GM12878 (cell line): ENCODE measurements around the gene EPAS1. TPM values are rescaled to one million over a fixed set of nuclear protein-coding genes. Genes with fewer than 3 reads are reported as not detected.

Source experiments
- ATAC-seq: fragments of 200-7000 bp; cut with Tn5 transposase; 3 replicates; pipeline ENCODE4 v1.9.1; 2020; ENCODE audit warnings: mild to moderate bottlenecking, moderate library complexity
- BruUV-seq: library from RNA; stranded (reverse); fragments of 400-500 nt; replicated peaks from 2 replicates; lab custom pipeline; 2021; lab: Mats Ljungman, UMichigan
- CTCF ChIA-PET: fragments of 300-600 bp; sonication (Branson Sonifier 250); formaldehyde crosslinking; extraction: SDS; loops from one replicate; lab custom pipeline; 2021; ENCODE audit warnings: inconsistent platforms; lab: Yijun Ruan, JAX
- POLR2A ChIA-PET: fragments of 350-600 bp; formaldehyde crosslinking; extraction: SDS; loops from one replicate; lab custom pipeline; 2021; ENCODE audit warnings: inconsistent platforms; lab: Charles Lee
- RAD21 ChIA-PET: fragments of 300-600 bp; sonication (Branson Sonifier 250); formaldehyde crosslinking; loops from one replicate; lab custom pipeline; 2023; ENCODE audit warnings: antibody characterized with exemption; ENCODE audit not compliant: unreplicated experiment; lab: Charles Lee
- SMC1A ChIA-PET: fragments of 300-600 bp; sonication (Branson Sonifier 250); formaldehyde crosslinking; loops from one replicate; lab custom pipeline; 2023; ENCODE audit not compliant: unreplicated experiment, uncharacterized antibody; lab: Charles Lee
- DNase-seq: peaks from one replicate; pipeline ENCODE4 v3.0.0-alpha.2; 2011; ENCODE audit warnings: low read depth, low spot score
- FAIRE-seq: peaks from 3 replicates; lab custom pipeline; 2011; peaks lifted over from hg19 to GRCh38; lab: Jason Lieb, UNC
- H2AFZ ChIP-seq: 2 replicates; pipeline ENCODE4 v1.6.0; 2011; ENCODE audit warnings: low read depth, low read length, control low read depth; ENCODE audit not compliant: control insufficient read depth
- H3K27ac ChIP-seq: 2 replicates; pipeline ENCODE4 v1.5.1; 2011; ENCODE audit warnings: control low read depth; ENCODE audit not compliant: control insufficient read depth, insufficient read depth
- H3K27me3 ChIP-seq, 2 experiments: replicated peaks in 1 of 2; 2 replicates each; pipeline versions ENCODE4 v1.6.0 to v1.6.1; 2011; ENCODE audit warnings: low read length in 1 of 2; ENCODE audit not compliant: control insufficient read depth in 2 of 2, insufficient read depth in 2 of 2
- H3K36me3 ChIP-seq, 2 experiments: 2 replicates each; pipeline ENCODE4 v1.5.1; 2011; ENCODE audit warnings: low read length in 1 of 2; ENCODE audit not compliant: control insufficient read depth in 2 of 2, insufficient read depth in 2 of 2
- H3K4me1 ChIP-seq: 2 replicates; pipeline ENCODE4 v1.6.1; 2011; ENCODE audit warnings: mild to moderate bottlenecking, low read length, moderate library complexity, mixed read lengths; ENCODE audit not compliant: control insufficient read depth, insufficient read depth
- H3K4me2 ChIP-seq: 2 replicates; pipeline ENCODE4 v1.6.0; 2011; ENCODE audit warnings: control low read depth; ENCODE audit not compliant: control insufficient read depth, insufficient read depth
- H3K4me3 ChIP-seq: fragments of 200-600 bp; sonication (generic); 2 replicates; pipeline ENCODE4 v1.5.1; 2016
- H3K79me2 ChIP-seq: 2 replicates; pipeline ENCODE4 v1.6.0; 2011; ENCODE audit warnings: low read length; ENCODE audit not compliant: control insufficient read depth, insufficient read depth
- H3K9ac ChIP-seq: 2 replicates; pipeline ENCODE4 v1.8.0; 2011; ENCODE audit warnings: low read length, control low read depth, mixed read lengths; ENCODE audit not compliant: control insufficient read depth, insufficient read depth
- H3K9me3 ChIP-seq: replicated peaks from 3 replicates; pipeline ENCODE4 v1.5.1; 2011; ENCODE audit warnings: mild to moderate bottlenecking, low read length; ENCODE audit not compliant: control insufficient read depth, insufficient read depth
- H4K20me1 ChIP-seq: 2 replicates; pipeline ENCODE4 v1.6.0; 2011; ENCODE audit not compliant: control insufficient read depth, insufficient read depth
- DPF2 ChIP-seq: fragments of 450-650 bp; IDR thresholded peaks from 2 replicates; pipeline ENCODE4 v1.6.1; 2017; ENCODE audit warnings: mild to moderate bottlenecking
- ESRRA ChIP-seq: IDR thresholded peaks from 2 replicates; pipeline ENCODE4 v1.6.1; 2012; ENCODE audit warnings: mild to moderate bottlenecking, low read length, improper control_type of control experiment
- ETV6 ChIP-seq, 2 experiments: fragments of 450-650 bp in 1 of 2; IDR thresholded peaks in 1 of 2; conservative IDR thresholded peaks in 1 of 2; 2 replicates each; pipeline ENCODE4 v1.6.1; 2014; ENCODE audit warnings: antibody characterized with exemption in 1 of 2, borderline replicate concordance in 1 of 2, low read depth in 1 of 2, mild to moderate bottlenecking in 1 of 2, moderate library complexity in 1 of 2
- FOXM1 ChIP-seq: IDR thresholded peaks from 2 replicates; pipeline ENCODE4 v1.6.1; 2012; ENCODE audit warnings: low read depth, mild to moderate bottlenecking, inconsistent platforms, low read length, moderate library complexity
- GABPA ChIP-seq: IDR thresholded peaks from 2 replicates; pipeline ENCODE4 v1.6.1; 2014; ENCODE audit warnings: antibody characterized with exemption, low read depth, mild to moderate bottlenecking, inconsistent platforms
- JUND ChIP-seq: IDR thresholded peaks from 2 replicates; pipeline ENCODE4 v1.6.1; 2012; ENCODE audit warnings: low read depth, mild to moderate bottlenecking, low read length, improper control_type of control experiment, moderate library complexity
- MTA3 ChIP-seq: IDR thresholded peaks from 2 replicates; pipeline ENCODE4 v1.6.1; 2012; ENCODE audit warnings: low read length, inconsistent platforms, borderline replicate concordance
- NBN ChIP-seq: fragments of 450-650 bp; IDR thresholded peaks from 2 replicates; pipeline ENCODE4 v1.6.1; 2016
- RELB ChIP-seq: fragments of 450-650 bp; IDR thresholded peaks from 2 replicates; pipeline ENCODE4 v1.6.1; 2017; ENCODE audit warnings: low read depth, mild to moderate bottlenecking, moderate library complexity
- SKIL ChIP-seq: fragments of 450-650 bp; IDR thresholded peaks from 2 replicates; pipeline ENCODE4 v1.6.1; 2017; ENCODE audit warnings: mild to moderate bottlenecking, low read depth, inconsistent platforms; ENCODE audit not compliant: poor library complexity, severe bottlenecking
- SMC3 ChIP-seq: IDR thresholded peaks from 2 replicates; pipeline ENCODE4 v1.6.1; 2011; ENCODE audit warnings: low read length, improper control_type of control experiment, borderline replicate concordance
- ZNF24 ChIP-seq: fragments of 450-650 bp; IDR thresholded peaks from 2 replicates; pipeline ENCODE4 v1.6.1; 2017; ENCODE audit warnings: antibody characterized with exemption, mild to moderate bottlenecking
- WGBS: methylation state at CpG from one replicate; pipeline ENCODE4 v1.1.6; 2016; ENCODE audit warnings: low lambda C conversion rate; ENCODE audit not compliant: insufficient replicate concordance, insufficient coverage; ENCODE audit errors: missing lambda C conversion rate; 5-methylcytosine and 5-hydroxymethylcytosine counted together
- in situ Hi-C: fragments of 300-500 bp; cut with MboI; formaldehyde crosslinking; loops from 9 replicates; pipeline ENCODE4 v1.14.3; 2018; ENCODE audit warnings: mixed read lengths
- intact Hi-C: fragments of 100-400 bp; cut with micrococcal nuclease; formaldehyde crosslinking; loops from one replicate; pipeline ENCODE4 v1.14.2; 2022; ENCODE audit not compliant: unreplicated experiment
- polyA plus RNA-seq, 11 experiments: library from polyadenylated mRNA; depleted of rRNA in 4 of 11; unstranded in 6 of 11; stranded (reverse) in 5 of 11; fragments of >200 nt; fragmentation: Nextera tagmentation in 4 of 11; fragmentation: Illumina TruSeq in 1 of 11; extraction: Ambion mirVana in 4 of 11; extraction: Trizol in 1 of 11; gene quantifications; 1 replicate in 1 of 11; 2 replicates in 10 of 11; pipeline versions ENCODE4 v1.2.1 to v1.2.3, GENCODE V29; 2011 to 2016; ENCODE audit warnings: inconsistent platforms in 2 of 11, missing spikeins in 2 of 11, low read depth in 1 of 11
- total RNA-seq, 4 experiments: library from RNA; depleted of rRNA in 3 of 4; stranded (reverse); fragments of >200 nt in 3 of 4; fragmentation: Illumina TruSeq in 1 of 4; extraction: Trizol in 1 of 4; gene quantifications; 2 replicates each; pipeline versions ENCODE4 v1.2.1 to v1.2.3, GENCODE V29; 2013 to 2021

The EPAS1 gene
- total and polyA plus RNA-seq, 10 of the 15 experiments (the other 5 are each of a cell fraction or from before 2014, with no cell fraction given) = 0.11 to 22.0 (median 1.3) TPM; not detected in 1

DNA sequence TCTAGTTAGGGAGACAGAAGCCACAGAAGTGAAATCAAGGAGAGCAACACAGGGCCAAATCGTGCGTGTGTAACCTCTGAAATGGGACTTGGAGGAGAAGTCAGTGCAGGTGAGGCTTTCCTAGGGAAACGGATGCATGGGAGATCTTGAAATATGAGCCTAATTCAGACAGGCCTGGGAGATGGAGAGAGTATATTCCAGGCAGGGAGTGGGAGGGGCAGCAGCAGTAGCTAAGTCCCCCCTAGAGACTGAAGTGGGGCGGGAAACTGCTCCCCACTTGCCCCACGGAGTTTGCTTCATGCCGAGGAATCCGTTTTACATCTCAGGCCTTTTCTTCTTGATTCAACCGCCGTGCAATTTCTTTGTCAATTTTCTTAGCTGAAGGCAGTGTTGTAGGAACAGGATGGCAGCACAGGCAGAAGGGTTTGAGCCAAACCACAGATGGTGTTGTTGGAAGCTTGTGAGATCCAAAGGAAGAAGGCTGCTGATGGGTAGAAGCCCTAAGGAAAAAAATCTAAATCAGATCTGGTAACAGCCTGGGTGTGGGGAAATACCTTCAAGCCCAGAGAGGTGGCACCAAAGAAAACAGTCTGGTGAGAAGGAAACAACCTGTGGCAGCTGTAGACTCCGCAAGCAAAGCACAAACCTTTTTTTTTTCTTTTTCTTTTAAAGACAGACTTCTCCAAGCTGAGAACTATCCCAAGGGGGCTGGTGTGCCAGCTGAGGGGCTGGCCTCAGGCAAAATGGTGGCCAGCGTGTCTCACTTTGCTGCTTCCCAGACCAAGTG, 40.2 kb downstream of the EPAS1 start:
- Histone ChIP-seq H2AFZ (no peak overlapping the region), H3K36me3 (no peaks in the 10 kb centered on the region), H4K20me1 (no peaks in the 10 kb centered on the region), H3K4me2 (no peak overlapping the region), H3K9me3 (no peaks in the 10 kb centered on the region), H3K4me1 (no peaks in the 10 kb centered on the region), H3K9ac (no peak overlapping the region), H3K27me3 (peaks cover 0 to 4% of the 10 kb centered on the region in 2 experiments; a peak in 2 of 4 replicates), H3K79me2 (no peaks in the 10 kb centered on the region), H3K4me3 (no peak overlapping the region), H3K27ac (no peak overlapping the region)
- RAD21 ChIA-PET = interaction anchor here (1.7 kb wide), 1 partner anchor 19 kb away, joined by 6 read pairs; no protein-coding TSS in a partner anchor
- no TSS peak for BruUV-seq
- POLR2A ChIA-PET = no interaction called here
- WGBS = 42% methylated on average over 11 of the region's 11 CpGs
- DNase-seq (no peak), FAIRE-seq (no peak), ATAC-seq (no peak)
- CTCF ChIA-PET = interaction anchor here (1.2 to 2.6 kb wide), 4 partner anchors 10 to 274 kb away, joined by 3 to 9 read pairs (median 4); no protein-coding TSS in a partner anchor
- intact Hi-C loops (no loop called here), in situ Hi-C loops (no loop called here)
- SMC1A ChIA-PET = interaction anchor here (0.6 to 2.1 kb wide), 4 partner anchors 10 to 292 kb away, joined by 3 to 12 read pairs (median 4); no protein-coding TSS in a partner anchor
- TF ChIP-seq ETV6 (conservative IDR thresholded peaks at IDR 0.05 in 1 of 2, IDR thresholded peaks at IDR 0.05 in 1 of 2; ENCODE audit: borderline replicate concordance in 1 of 2, low read depth in 1 of 2) = no peak
- TF ChIP-seq ZNF24 = no peak
- TF ChIP-seq JUND = no peak
- no peak for TF ChIP-seq MTA3
- TF ChIP-seq SMC3 = no peak
- no peak for TF ChIP-seq SKIL
- no peak for TF ChIP-seq DPF2
- no peak for TF ChIP-seq NBN
- no peak for TF ChIP-seq GABPA
- TF ChIP-seq ESRRA = no peak
- TF ChIP-seq RELB = no peak
- no peak for TF ChIP-seq FOXM1
